Measurements from ENCODE around the gene ACP3.

ACP3 gene

DNA sequence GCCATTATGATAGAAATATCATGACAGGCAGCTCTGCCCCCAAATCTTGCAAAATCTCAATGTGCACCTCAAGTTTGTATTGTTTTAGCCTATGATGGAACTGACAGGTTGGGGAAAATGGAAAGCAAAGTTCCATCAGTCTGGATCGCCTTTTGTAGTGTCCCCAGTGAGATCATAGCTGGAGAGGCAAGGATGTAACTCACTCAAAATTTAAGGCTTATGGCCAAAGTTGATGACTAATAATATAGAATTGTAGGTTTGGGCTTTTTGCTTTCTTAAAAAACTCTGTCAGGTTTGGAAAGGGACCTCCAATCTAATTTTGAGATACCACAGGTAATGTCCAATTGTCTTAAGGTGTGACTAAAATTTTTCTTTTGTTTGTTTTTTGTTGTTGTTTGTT, 1.4 kb upstream of the ACP3 start:
- no peak for DNase-seq (ENCODE audit: low spot score)
- H3K27ac ChIP-seq (ENCODE audit: poor library complexity, severe bottlenecking), result no peak overlapping the region
- H3K27me3 ChIP-seq (ENCODE audit: insufficient read depth, poor library complexity, severe bottlenecking), result no peaks in the 10 kb centered on the region
- peaks cover 20% of the 10 kb centered on the region for H3K4me1 ChIP-seq (ENCODE audit: insufficient read depth, poor library complexity, severe bottlenecking)
- no peaks in the 10 kb centered on the region for H3K36me3 ChIP-seq (ENCODE audit: low read depth)
- no peaks in the 10 kb centered on the region for H3K9me3 ChIP-seq (ENCODE audit: severe bottlenecking)
- ATAC-seq (ENCODE audit: low read depth), result no peak
- H3K4me3 ChIP-seq (ENCODE audit: severe bottlenecking), result no peak overlapping the region
- TF ChIP-seq, protein P1, sequence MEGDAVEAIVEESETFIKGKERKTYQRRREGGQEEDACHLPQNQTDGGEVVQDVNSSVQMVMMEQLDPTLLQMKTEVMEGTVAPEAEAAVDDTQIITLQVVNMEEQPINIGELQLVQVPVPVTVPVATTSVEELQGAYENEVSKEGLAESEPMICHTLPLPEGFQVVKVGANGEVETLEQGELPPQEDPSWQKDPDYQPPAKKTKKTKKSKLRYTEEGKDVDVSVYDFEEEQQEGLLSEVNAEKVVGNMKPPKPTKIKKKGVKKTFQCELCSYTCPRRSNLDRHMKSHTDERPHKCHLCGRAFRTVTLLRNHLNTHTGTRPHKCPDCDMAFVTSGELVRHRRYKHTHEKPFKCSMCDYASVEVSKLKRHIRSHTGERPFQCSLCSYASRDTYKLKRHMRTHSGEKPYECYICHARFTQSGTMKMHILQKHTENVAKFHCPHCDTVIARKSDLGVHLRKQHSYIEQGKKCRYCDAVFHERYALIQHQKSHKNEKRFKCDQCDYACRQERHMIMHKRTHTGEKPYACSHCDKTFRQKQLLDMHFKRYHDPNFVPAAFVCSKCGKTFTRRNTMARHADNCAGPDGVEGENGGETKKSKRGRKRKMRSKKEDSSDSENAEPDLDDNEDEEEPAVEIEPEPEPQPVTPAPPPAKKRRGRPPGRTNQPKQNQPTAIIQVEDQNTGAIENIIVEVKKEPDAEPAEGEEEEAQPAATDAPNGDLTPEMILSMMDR (IDR thresholded peaks at IDR 0.05; ENCODE audit: poor library complexity, severe bottlenecking), result no peak

GRCh38 chr3:132318451-132318850, 1.2 kb downstream of the ACP3 start:
- Histone ChIP-seq H3K27me3 (ENCODE audit: insufficient read depth, poor library complexity, severe bottlenecking) (no peaks in the 10 kb centered on the region), H3K36me3 (ENCODE audit: low read depth) (no peaks in the 10 kb centered on the region), H3K4me3 (ENCODE audit: severe bottlenecking) (no peak overlapping the region), H3K27ac (ENCODE audit: poor library complexity, severe bottlenecking) (peak overlapping the region; percentile 79), H3K9me3 (ENCODE audit: severe bottlenecking) (no peaks in the 10 kb centered on the region), H3K4me1 (ENCODE audit: insufficient read depth, poor library complexity, severe bottlenecking) (peaks cover 20% of the 10 kb centered on the region)
- peak; percentile 30; the same call in 2 of the 3 replicates for ATAC-seq (ENCODE audit: low read depth)
- TF ChIP-seq, protein P1 (IDR thresholded peaks at IDR 0.05; ENCODE audit: poor library complexity, severe bottlenecking), result no peak
- no peak for DNase-seq (ENCODE audit: low spot score)

DNA sequence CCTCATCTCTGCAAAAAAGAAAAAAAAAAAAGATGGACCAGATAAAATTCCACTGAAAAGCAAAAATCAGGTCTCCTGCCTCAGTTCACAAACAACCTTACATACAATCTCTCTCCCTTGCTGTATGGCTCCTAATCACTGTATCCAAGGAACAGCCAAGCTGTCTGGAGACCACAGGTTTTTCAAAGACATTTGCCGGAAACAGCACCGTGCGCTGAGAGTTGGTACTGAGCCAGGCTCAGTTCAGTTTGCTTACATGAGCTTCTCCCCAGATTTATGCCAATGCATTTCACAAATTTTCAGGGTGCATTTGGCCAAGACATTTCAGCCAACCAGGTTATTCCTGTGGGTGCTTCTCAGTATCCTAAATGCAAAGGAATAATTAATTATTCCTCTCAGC, 4.1 kb downstream of the ACP3 start:
- ATAC-seq (ENCODE audit: low read depth) (no peak), DNase-seq (ENCODE audit: low spot score) (no peak)
- Histone ChIP-seq H3K27ac (ENCODE audit: poor library complexity, severe bottlenecking) (no peak overlapping the region), H3K9me3 (ENCODE audit: severe bottlenecking) (no peaks in the 10 kb centered on the region), H3K27me3 (ENCODE audit: insufficient read depth, poor library complexity, severe bottlenecking) (no peaks in the 10 kb centered on the region), H3K36me3 (ENCODE audit: low read depth) (no peaks in the 10 kb centered on the region), H3K4me1 (ENCODE audit: insufficient read depth, poor library complexity, severe bottlenecking) (peaks cover 18% of the 10 kb centered on the region), H3K4me3 (ENCODE audit: severe bottlenecking) (no peak overlapping the region)
- TF ChIP-seq, protein P1 (IDR thresholded peaks at IDR 0.05; ENCODE audit: poor library complexity, severe bottlenecking), result no peak

GRCh38 chr3:132325103-132325606, 7.9 kb downstream of the ACP3 start:
- ATAC-seq (ENCODE audit: low read depth) (no peak), DNase-seq (ENCODE audit: low spot score) (no peak)
- Histone ChIP-seq H3K9me3 (ENCODE audit: severe bottlenecking) (no peaks in the 10 kb centered on the region), H3K4me1 (ENCODE audit: insufficient read depth, poor library complexity, severe bottlenecking) (no peaks in the 10 kb centered on the region), H3K27ac (ENCODE audit: poor library complexity, severe bottlenecking) (no peak overlapping the region), H3K4me3 (ENCODE audit: severe bottlenecking) (no peak overlapping the region), H3K27me3 (ENCODE audit: insufficient read depth, poor library complexity, severe bottlenecking) (no peaks in the 10 kb centered on the region), H3K36me3 (ENCODE audit: low read depth) (no peaks in the 10 kb centered on the region)
- TF ChIP-seq, protein P1 (IDR thresholded peaks at IDR 0.05; ENCODE audit: poor library complexity, severe bottlenecking), result no peak

- TF ChIP-seq, protein P1 (IDR thresholded peaks at IDR 0.05; ENCODE audit: poor library complexity, severe bottlenecking), result no peak
- DNase-seq (ENCODE audit: low spot score) (no peak), ATAC-seq (ENCODE audit: low read depth) (no peak)
- Histone ChIP-seq H3K27me3 (ENCODE audit: insufficient read depth, poor library complexity, severe bottlenecking) (no peaks in the 10 kb centered on the region), H3K9me3 (ENCODE audit: severe bottlenecking) (no peaks in the 10 kb centered on the region), H3K36me3 (ENCODE audit: low read depth) (no peaks in the 10 kb centered on the region), H3K27ac (ENCODE audit: poor library complexity, severe bottlenecking) (no peak overlapping the region), H3K4me1 (ENCODE audit: insufficient read depth, poor library complexity, severe bottlenecking) (no peaks in the 10 kb centered on the region), H3K4me3 (ENCODE audit: severe bottlenecking) (no peak overlapping the region)
Measured at GRCh38 chr3:132325634-132326033, 8.4 kb downstream of the ACP3 start.
